ENCODE data around the gene RHOT1. TPM values are rescaled to one million over a fixed set of nuclear protein-coding genes. Genes with fewer than 3 reads are reported as not detected.
A peak's percentile ranks its signal among the peaks of the same experiment; 100 is the strongest.
"Not testable (repeated sequence)": the region's sequence is repeated elsewhere in the genome, so short reads cannot be mapped to it uniquely, and the experiment has no call there.

Gene RHOT1
- total RNA-seq, 1 experiment from 2014 or later, result 23.0 TPM

GRCh38 chr17:32135497-32136117 lies 6.7 kb upstream of the RHOT1 start:
- not testable (repeated sequence) for H3K9me3 Mint-ChIP-seq (ENCODE audit: low read depth, unreplicated experiment); H3K27ac Mint-ChIP-seq (ENCODE audit: unreplicated experiment); BruUV-seq (replicated peaks); H3K27me3 Mint-ChIP-seq (ENCODE audit: unreplicated experiment); H3K4me1 Mint-ChIP-seq (ENCODE audit: low read depth, unreplicated experiment); H3K4me3 Mint-ChIP-seq (ENCODE audit: low read depth, unreplicated experiment); H3K36me3 Mint-ChIP-seq (ENCODE audit: insufficient read depth, unreplicated experiment)
- intact Hi-C loops (cut with micrococcal nuclease; ENCODE audit: unreplicated experiment), result loop anchor here (5.0 kb wide), 1 partner anchor 128 kb away; the partner anchor contains the start of gene LRRC37B
- TF ChIP-seq, protein P1, sequence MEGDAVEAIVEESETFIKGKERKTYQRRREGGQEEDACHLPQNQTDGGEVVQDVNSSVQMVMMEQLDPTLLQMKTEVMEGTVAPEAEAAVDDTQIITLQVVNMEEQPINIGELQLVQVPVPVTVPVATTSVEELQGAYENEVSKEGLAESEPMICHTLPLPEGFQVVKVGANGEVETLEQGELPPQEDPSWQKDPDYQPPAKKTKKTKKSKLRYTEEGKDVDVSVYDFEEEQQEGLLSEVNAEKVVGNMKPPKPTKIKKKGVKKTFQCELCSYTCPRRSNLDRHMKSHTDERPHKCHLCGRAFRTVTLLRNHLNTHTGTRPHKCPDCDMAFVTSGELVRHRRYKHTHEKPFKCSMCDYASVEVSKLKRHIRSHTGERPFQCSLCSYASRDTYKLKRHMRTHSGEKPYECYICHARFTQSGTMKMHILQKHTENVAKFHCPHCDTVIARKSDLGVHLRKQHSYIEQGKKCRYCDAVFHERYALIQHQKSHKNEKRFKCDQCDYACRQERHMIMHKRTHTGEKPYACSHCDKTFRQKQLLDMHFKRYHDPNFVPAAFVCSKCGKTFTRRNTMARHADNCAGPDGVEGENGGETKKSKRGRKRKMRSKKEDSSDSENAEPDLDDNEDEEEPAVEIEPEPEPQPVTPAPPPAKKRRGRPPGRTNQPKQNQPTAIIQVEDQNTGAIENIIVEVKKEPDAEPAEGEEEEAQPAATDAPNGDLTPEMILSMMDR (IDR thresholded peaks at IDR 0.05; ENCODE audit: unreplicated experiment), result peak; percentile 44
- peak; percentile 40 for DNase-seq
- CTCF ChIA-PET, result interaction anchor here (0.7 kb wide), 1 partner anchor 10 kb away, joined by 4 read pairs; no protein-coding TSS in a partner anchor

DNA sequence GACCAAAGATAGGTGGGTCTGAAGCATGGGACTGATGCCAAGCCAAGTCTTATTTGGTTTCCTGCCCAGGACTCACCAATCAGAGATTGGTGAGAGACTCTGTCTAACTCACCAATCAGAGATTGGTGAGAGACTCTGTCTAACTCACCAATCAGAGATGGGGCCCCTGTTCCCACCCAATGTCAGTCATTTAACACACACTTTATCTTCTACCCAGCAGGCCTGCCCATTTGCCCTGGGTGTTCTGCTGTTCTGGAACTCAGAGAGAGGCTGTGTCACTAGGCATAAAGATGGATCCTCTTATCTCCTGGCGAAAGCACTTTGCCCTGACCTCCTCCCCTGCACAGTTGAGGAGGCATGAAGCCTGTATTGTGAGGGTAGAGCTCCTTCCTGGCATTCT lies 5.4 kb upstream of the RHOT1 start:
- BruUV-seq (replicated peaks), result no TSS peak
- Mint-ChIP-seq H3K4me3 (ENCODE audit: low read depth, unreplicated experiment) (no peak overlapping the region), H3K27ac (ENCODE audit: unreplicated experiment) (no peak overlapping the region), H3K36me3 (ENCODE audit: insufficient read depth, unreplicated experiment) (peaks cover 7% of the 10 kb centered on the region), H3K9me3 (ENCODE audit: low read depth, unreplicated experiment) (no peaks in the 10 kb centered on the region), H3K27me3 (ENCODE audit: unreplicated experiment) (no peaks in the 10 kb centered on the region), H3K4me1 (ENCODE audit: low read depth, unreplicated experiment) (no peaks in the 10 kb centered on the region)
- CTCF ChIA-PET, result no interaction called here
- DNase-seq, result no peak
- TF ChIP-seq, protein P1 (IDR thresholded peaks at IDR 0.05; ENCODE audit: unreplicated experiment), result no peak
- intact Hi-C loops (cut with micrococcal nuclease; ENCODE audit: unreplicated experiment), result loop anchor here (5.0 kb wide), 1 partner anchor 130 kb away; the partner anchor contains the start of gene LRRC37B

DNA sequence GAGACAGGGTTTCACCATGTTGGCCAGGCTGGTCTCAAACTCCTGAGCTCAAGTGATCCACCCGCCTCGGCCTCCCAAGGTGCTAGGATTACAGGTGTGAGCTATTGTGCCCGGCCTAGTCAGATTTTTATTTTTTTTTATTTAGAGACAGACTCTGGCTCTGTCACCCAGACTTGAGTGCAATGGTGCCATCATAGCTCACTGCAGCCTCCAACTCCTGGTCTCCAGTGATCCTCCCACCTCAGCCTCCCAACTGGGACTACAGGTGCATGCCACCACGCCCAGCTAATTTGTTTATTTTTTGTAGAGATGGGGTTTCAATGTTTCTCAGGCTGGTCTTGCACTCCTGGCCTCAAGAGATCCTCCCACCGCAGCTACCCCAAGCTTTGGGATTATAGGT lies 2.8 kb upstream of the RHOT1 start:
- CTCF ChIA-PET, result interaction anchor here (0.5 to 1.3 kb wide), 3 partner anchors 27 to 132 kb away, joined by 3 to 14 read pairs (median 3); partner anchors contain the start of gene LRRC37B
- BruUV-seq (replicated peaks); H3K27me3 Mint-ChIP-seq (ENCODE audit: unreplicated experiment); H3K4me1 Mint-ChIP-seq (ENCODE audit: low read depth, unreplicated experiment); H3K9me3 Mint-ChIP-seq (ENCODE audit: low read depth, unreplicated experiment); DNase-seq; H3K4me3 Mint-ChIP-seq (ENCODE audit: low read depth, unreplicated experiment); H3K27ac Mint-ChIP-seq (ENCODE audit: unreplicated experiment): not testable (repeated sequence)
- intact Hi-C loops (cut with micrococcal nuclease; ENCODE audit: unreplicated experiment), result loop anchor here (5.0 kb wide), 1 partner anchor 132 kb away; the partner anchor contains the start of gene LRRC37B
- H3K36me3 Mint-ChIP-seq (ENCODE audit: insufficient read depth, unreplicated experiment), result peaks cover 18% of the 10 kb centered on the region

GRCh38 chr17:32141258-32141657 lies 1.0 kb upstream of the RHOT1 start:
- intact Hi-C loops (cut with micrococcal nuclease; ENCODE audit: unreplicated experiment), result no loop called here
- Mint-ChIP-seq H3K27me3 (ENCODE audit: unreplicated experiment) (no peaks in the 10 kb centered on the region), H3K27ac (ENCODE audit: unreplicated experiment) (peak overlapping the region; percentile 42), H3K4me1 (ENCODE audit: low read depth, unreplicated experiment) (no peaks in the 10 kb centered on the region), H3K4me3 (ENCODE audit: low read depth, unreplicated experiment) (peak overlapping the region; percentile 97), H3K9me3 (ENCODE audit: low read depth, unreplicated experiment) (no peaks in the 10 kb centered on the region), H3K36me3 (ENCODE audit: insufficient read depth, unreplicated experiment) (peaks cover 18% of the 10 kb centered on the region)
- CTCF ChIA-PET, result interaction anchor here (0.6 kb wide), 2 partner anchors 60 to 136 kb away, joined by 3 to 5 read pairs; no protein-coding TSS in a partner anchor
- TF ChIP-seq, protein P1 (IDR thresholded peaks at IDR 0.05; ENCODE audit: unreplicated experiment), result no peak
- DNase-seq, result no peak
- no TSS peak for BruUV-seq (replicated peaks)

DNA sequence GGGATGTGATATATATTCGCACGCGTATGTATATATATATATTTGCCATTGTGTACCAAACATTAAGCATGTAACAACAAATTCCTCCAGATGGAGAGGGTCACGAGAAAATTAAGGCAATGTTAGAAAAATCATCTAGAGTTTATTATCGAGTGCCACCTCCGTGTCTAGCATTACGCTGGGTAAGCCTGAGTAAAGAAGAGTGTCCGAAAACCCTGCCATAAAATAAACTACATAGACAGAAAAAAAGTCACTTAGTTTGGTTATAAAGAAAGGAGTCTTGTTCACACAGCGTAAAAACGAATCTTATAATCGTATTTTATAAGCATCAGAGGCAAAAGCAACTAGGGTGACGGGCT lies 644 bp upstream of the RHOT1 start:
- peak overlapping the region; percentile 97 for H3K4me3 Mint-ChIP-seq (ENCODE audit: low read depth, unreplicated experiment)
- peak overlapping the region; percentile 42 for H3K27ac Mint-ChIP-seq (ENCODE audit: unreplicated experiment)
- no peaks in the 10 kb centered on the region for H3K9me3 Mint-ChIP-seq (ENCODE audit: low read depth, unreplicated experiment)
- BruUV-seq (replicated peaks), result no TSS peak
- CTCF ChIA-PET, result interaction anchor here (0.6 to 1.3 kb wide), 3 partner anchors 17 to 136 kb away, joined by 3 to 5 read pairs (median 4); no protein-coding TSS in a partner anchor
- no peak for DNase-seq
- intact Hi-C loops (cut with micrococcal nuclease; ENCODE audit: unreplicated experiment), result no loop called here
- TF ChIP-seq, protein P1 (IDR thresholded peaks at IDR 0.05; ENCODE audit: unreplicated experiment), result no peak
- no peaks in the 10 kb centered on the region for H3K27me3 Mint-ChIP-seq (ENCODE audit: unreplicated experiment)
- H3K36me3 Mint-ChIP-seq (ENCODE audit: insufficient read depth, unreplicated experiment), result peaks cover 18% of the 10 kb centered on the region
- no peaks in the 10 kb centered on the region for H3K4me1 Mint-ChIP-seq (ENCODE audit: low read depth, unreplicated experiment)
